Psoas muscle (tissue), 8 donors: Measurements from ENCODE around the gene DLEU7. TPM values are rescaled to one million over a fixed set of nuclear protein-coding genes. Genes with fewer than 3 reads are reported as not detected.

Source experiments
- ATAC-seq, 4 donors: fragments of 200-7000 bp; cut with Tn5 transposase; one replicate each; pipeline ENCODE4 v1.9.1; 2020; ENCODE audit warnings: moderate library complexity in 3 of 4, mild to moderate bottlenecking in 2 of 4
- DNase-seq, 2 donors: peaks; one replicate each; pipeline ENCODE4 v3.0.0-alpha.2; 2020
- H3K27ac ChIP-seq: fragments of 200-600 bp; one replicate; pipeline ENCODE4 v1.8.0; 2022
- H3K27me3 ChIP-seq, 3 donors: fragments of 200-600 bp in 1 of 3; one replicate each; pipeline versions ENCODE4 v1.6.1 to v1.8.0; 2013 to 2022; ENCODE audit warnings: low read length in 2 of 3, mild to moderate bottlenecking in 2 of 3, moderate library complexity in 1 of 3; ENCODE audit not compliant: insufficient read depth in 3 of 3
- H3K36me3 ChIP-seq, 2 donors: fragments of 200-600 bp in 1 of 2; one replicate each; pipeline versions ENCODE4 v1.6.1 to v1.8.0; 2013 to 2022; ENCODE audit warnings: low read depth in 1 of 2, mild to moderate bottlenecking in 1 of 2, moderate library complexity in 1 of 2; ENCODE audit not compliant: insufficient read depth in 1 of 2
- H3K4me1 ChIP-seq: fragments of 200-600 bp; one replicate; pipeline ENCODE4 v1.8.0; 2022
- H3K4me3 ChIP-seq: fragments of 200-600 bp; one replicate; pipeline ENCODE4 v1.8.0; 2022; ENCODE audit warnings: mild to moderate bottlenecking
- H3K9me3 ChIP-seq: fragments of 200-600 bp; one replicate; pipeline ENCODE4 v1.8.0; 2022
- WGBS, 3 donors: extraction: QIAGEN DNeasy Blood & Tissue Kit; methylation state at CpG; one replicate each; pipeline versions ENCODE4 v1.1.6 to v1.1.7; 2013; 5-methylcytosine and 5-hydroxymethylcytosine counted together
- intact Hi-C, 2 donors: fragments of 100-400 bp; cut with DNase I; formaldehyde crosslinking; loops; one replicate each; pipeline versions ENCODE4 v1.11.0 to v1.14.2; 2022
- polyA plus RNA-seq, 3 donors: library from polyadenylated mRNA; stranded (reverse); fragments of 200-250 nt; gene quantifications; one replicate each; pipeline ENCODE4 v1.2.3, GENCODE V29; 2013
- total RNA-seq, 4 donors: library from RNA; stranded (reverse); fragmentation: NEBNext Ultra II Directional in 2 of 4; extraction: Animal tissue kit (Norgen Biotek cat#: 25700) in 2 of 4; gene quantifications; one replicate each; pipeline versions ENCODE4 v1.2.1 to v1.2.4, GENCODE V29; 2021 to 2023
- TF ChIP-seq, protein P1 (sequence below): fragments of 200-600 bp; IDR thresholded peaks from one replicate; pipeline ENCODE4 v1.8.0; 2022; ENCODE audit warnings: antibody characterized with exemption
- donor health status: healthy with polysubstance abuse.
- donor health status: DM: no; HTN: no; CAD: no; lungs with moderate emphysema.
- donor health status: Bipolar disorder and iron deficiency.
- donor health status: healthy.
- donor health status: DM: yes; HTN: yes; CAD: no.
- donor health status: DM: no; HTN: no; CAD: no.
- donor health status: DM: no; HTN: no; CAD: no.
- donor health status: DM: yes; HTN: yes; CAD: no.

DLEU7 gene
- total and polyA plus RNA-seq, 7 donors = 0.03 to 0.15 (median 0.05) TPM; not detected in 4

DNA sequence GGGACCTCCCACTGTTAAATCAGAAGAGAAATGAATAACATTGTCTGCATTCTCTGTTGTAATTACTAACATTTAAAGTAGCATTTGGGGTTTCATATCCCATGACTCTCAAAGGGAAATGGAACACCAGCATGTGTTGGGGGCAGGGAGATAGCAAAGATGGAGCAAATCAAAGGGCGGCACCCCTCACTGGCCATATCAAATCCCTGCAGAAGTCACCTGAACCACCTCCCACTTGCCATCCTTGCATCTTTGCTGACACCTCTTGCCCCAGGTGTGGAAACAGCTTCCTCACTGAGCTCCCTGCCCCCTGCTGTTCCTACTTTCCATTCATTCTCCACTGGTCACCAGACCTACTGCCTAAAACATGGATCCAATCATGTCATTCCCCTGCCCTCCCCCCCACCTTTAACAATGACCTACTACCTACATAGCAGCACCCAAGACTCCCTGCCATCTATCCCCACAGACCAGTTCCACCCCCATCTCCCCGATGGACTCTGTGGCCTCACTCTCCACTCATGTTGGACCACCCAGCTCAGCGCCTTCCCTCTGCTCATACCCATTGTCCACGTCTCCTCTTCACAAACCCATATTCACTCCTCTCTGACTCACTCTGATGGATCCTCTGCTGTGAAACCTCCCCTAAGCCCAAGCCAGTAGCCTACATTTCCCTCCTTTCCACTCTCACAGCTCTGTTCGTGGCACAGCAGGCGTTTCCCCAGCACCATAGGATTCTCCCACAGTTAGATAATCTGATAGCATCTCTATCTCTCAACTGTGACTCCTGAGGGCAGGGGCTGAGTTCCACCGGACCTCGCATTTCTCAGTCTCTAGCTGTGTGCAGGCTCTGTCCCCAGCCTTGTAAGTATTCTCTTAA lies 55.9 kb downstream of the DLEU7 start:
- WGBS, 3 donors = 93 to 95% (median 93%) methylated on average over 8 of the region's 8 CpGs
- TF ChIP-seq, protein P1, sequence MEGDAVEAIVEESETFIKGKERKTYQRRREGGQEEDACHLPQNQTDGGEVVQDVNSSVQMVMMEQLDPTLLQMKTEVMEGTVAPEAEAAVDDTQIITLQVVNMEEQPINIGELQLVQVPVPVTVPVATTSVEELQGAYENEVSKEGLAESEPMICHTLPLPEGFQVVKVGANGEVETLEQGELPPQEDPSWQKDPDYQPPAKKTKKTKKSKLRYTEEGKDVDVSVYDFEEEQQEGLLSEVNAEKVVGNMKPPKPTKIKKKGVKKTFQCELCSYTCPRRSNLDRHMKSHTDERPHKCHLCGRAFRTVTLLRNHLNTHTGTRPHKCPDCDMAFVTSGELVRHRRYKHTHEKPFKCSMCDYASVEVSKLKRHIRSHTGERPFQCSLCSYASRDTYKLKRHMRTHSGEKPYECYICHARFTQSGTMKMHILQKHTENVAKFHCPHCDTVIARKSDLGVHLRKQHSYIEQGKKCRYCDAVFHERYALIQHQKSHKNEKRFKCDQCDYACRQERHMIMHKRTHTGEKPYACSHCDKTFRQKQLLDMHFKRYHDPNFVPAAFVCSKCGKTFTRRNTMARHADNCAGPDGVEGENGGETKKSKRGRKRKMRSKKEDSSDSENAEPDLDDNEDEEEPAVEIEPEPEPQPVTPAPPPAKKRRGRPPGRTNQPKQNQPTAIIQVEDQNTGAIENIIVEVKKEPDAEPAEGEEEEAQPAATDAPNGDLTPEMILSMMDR = no peak
- Histone ChIP-seq H3K27ac (no peak overlapping the region), H3K9me3 (no peaks in the 10 kb centered on the region), H3K4me1 (no peaks in the 10 kb centered on the region), H3K36me3 (no peaks in the 10 kb centered on the region), H3K4me3 (no peak overlapping the region), H3K27me3 (peaks cover 0 to under 1% (median 0%) of the 10 kb centered on the region in 3 donors)
- intact Hi-C loops = no loop called here
- no peak for ATAC-seq
- DNase-seq = no peak

- Histone ChIP-seq H3K36me3 (no peaks in the 10 kb centered on the region), H3K27me3 (peaks cover 0 to 4% (median 0%) of the 10 kb centered on the region in 3 donors), H3K27ac (no peak overlapping the region), H3K4me1 (no peaks in the 10 kb centered on the region), H3K4me3 (no peak overlapping the region), H3K9me3 (no peaks in the 10 kb centered on the region)
- no peak for ATAC-seq
- TF ChIP-seq, protein P1 = no peak
- DNase-seq = no peak
- WGBS, 3 donors = 90 to 97% (median 91%) methylated on average over 6 of the region's 6 CpGs
- intact Hi-C loops = no loop called here
These were observed 59.7 kb downstream of the DLEU7 start for GRCh38 chr13:50783717-50784290.

DNA sequence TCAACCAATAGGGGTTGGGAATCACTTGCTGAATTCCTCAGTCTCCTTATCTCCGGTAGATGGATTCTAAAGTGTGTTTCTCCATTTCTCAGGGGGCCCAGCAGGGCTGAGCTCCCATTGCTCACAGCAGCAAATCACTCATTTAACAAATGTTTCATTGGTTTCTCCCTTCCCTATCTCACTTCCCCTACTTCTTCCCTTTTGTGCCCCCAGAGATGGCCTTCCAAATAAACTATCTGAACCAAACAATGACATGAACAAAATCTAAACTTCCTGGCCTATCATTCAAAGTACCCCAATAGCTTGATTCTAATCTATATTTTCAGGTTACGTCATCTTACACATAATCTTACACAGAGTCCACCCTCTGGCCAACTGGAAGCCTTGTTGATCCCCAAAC lies 60.4 kb downstream of the DLEU7 start:
- intact Hi-C loops = no loop called here
- 89 to 90% (median 89%) methylated on average over 2 of the region's 2 CpGs for WGBS, 3 donors
- no peak for ATAC-seq

DNA sequence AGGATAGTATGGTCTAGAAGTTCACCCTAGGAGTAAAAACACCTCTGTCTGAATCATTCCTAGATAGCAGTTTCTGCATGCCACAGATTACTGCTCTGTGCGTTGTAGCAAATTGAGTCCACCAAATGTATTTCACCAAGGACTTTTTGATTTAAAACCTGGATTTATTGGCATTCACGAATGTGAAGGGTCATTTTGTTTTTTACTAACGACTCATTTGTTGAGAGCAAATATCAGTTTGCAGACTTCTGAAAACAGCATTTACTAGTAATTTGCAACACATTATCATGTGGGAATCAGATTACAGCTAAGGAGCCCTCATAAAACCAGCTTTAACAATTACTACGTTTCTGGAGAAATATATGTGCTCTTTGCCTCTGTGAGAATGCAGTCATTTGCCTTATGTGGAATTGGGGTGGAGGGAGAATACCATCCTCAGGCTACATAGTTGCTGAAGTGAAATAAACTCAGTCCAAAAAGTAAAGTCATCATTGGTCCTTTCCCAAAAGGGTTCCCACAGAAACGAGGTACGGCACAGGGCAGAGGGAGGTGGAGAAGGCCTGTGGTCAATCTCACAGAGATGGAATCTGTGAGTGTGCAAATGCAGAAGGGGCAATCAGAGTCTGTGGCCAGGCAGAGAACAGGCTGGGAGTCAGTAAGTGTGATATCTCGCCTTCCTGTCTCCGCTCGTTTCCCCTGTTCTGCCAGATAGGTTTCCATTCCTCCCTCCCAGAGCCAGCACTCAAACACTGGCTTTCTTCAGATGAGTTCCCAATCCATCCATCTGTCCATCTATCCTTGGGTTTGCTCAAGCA lies 63.1 kb downstream of the DLEU7 start:
- TF ChIP-seq, protein P1 = no peak
- no peak for ATAC-seq
- Histone ChIP-seq H3K4me1 (no peaks in the 10 kb centered on the region), H3K27me3 (peaks cover 0 to 4% (median 0%) of the 10 kb centered on the region in 3 donors), H3K4me3 (no peak overlapping the region), H3K36me3 (no peaks in the 10 kb centered on the region), H3K9me3 (no peaks in the 10 kb centered on the region), H3K27ac (no peak overlapping the region)
- WGBS, 3 donors = 52 to 73% (median 64%) methylated on average over 9 of the region's 9 CpGs
- intact Hi-C loops = no loop called here
- no peak for DNase-seq

More for the DNA sequence above, 60.4 kb downstream of the DLEU7 start:
- Histone ChIP-seq H3K27ac (no peak overlapping the region), H3K4me3 (no peak overlapping the region), H3K9me3 (no peaks in the 10 kb centered on the region), H3K4me1 (no peaks in the 10 kb centered on the region), H3K36me3 (no peaks in the 10 kb centered on the region), H3K27me3 (peaks cover 0 to 4% (median 0%) of the 10 kb centered on the region in 3 donors)
- TF ChIP-seq, protein P1 = no peak
- no peak for DNase-seq
